ENCODE data around the gene COX14.

DNA sequence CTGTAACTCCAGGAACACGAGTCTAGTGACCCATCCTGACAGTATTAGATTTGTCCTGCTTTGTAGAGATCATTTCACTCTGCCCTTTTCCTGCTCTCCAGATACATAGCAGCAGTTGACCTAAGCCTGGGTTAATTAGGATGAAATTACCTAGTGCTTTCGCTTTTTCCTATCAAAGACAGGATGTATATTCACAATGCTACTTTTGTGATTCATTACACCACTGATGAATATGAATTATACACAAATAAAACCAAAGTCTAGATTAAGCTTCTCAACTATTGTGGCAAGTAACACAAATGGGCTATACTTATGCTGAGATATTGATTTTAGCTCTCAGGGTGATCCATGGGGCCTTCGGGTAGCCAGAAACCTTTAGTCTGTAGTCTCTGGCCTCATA lies 37.3 kb downstream of the COX14 start:
- TF ChIP-seq, protein P1, sequence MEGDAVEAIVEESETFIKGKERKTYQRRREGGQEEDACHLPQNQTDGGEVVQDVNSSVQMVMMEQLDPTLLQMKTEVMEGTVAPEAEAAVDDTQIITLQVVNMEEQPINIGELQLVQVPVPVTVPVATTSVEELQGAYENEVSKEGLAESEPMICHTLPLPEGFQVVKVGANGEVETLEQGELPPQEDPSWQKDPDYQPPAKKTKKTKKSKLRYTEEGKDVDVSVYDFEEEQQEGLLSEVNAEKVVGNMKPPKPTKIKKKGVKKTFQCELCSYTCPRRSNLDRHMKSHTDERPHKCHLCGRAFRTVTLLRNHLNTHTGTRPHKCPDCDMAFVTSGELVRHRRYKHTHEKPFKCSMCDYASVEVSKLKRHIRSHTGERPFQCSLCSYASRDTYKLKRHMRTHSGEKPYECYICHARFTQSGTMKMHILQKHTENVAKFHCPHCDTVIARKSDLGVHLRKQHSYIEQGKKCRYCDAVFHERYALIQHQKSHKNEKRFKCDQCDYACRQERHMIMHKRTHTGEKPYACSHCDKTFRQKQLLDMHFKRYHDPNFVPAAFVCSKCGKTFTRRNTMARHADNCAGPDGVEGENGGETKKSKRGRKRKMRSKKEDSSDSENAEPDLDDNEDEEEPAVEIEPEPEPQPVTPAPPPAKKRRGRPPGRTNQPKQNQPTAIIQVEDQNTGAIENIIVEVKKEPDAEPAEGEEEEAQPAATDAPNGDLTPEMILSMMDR (IDR thresholded peaks at IDR 0.05): no peak
- TF ChIP-seq EP300 (IDR thresholded peaks at IDR 0.05) (no peak), POLR2AphosphoS5 (IDR thresholded peaks at IDR 0.05) (no peak), POLR2A (IDR thresholded peaks at IDR 0.05) (no peak)
